ENCODE data around the gene SUN2.

GRCh38 chr22:38774496-38775166 is 18.8 kb upstream of the SUN2 start:
- TF ChIP-seq ZNF624 (tag by site-specific recombination; IDR thresholded peaks at IDR 0.05), result no peak
- TF ChIP-seq, protein P1, sequence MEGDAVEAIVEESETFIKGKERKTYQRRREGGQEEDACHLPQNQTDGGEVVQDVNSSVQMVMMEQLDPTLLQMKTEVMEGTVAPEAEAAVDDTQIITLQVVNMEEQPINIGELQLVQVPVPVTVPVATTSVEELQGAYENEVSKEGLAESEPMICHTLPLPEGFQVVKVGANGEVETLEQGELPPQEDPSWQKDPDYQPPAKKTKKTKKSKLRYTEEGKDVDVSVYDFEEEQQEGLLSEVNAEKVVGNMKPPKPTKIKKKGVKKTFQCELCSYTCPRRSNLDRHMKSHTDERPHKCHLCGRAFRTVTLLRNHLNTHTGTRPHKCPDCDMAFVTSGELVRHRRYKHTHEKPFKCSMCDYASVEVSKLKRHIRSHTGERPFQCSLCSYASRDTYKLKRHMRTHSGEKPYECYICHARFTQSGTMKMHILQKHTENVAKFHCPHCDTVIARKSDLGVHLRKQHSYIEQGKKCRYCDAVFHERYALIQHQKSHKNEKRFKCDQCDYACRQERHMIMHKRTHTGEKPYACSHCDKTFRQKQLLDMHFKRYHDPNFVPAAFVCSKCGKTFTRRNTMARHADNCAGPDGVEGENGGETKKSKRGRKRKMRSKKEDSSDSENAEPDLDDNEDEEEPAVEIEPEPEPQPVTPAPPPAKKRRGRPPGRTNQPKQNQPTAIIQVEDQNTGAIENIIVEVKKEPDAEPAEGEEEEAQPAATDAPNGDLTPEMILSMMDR (tag by site-specific recombination; IDR thresholded peaks at IDR 0.05), result no peak
- TF ChIP-seq ZSCAN30 (tag by site-specific recombination; IDR thresholded peaks at IDR 0.05), result no peak
- TF ChIP-seq ZNF423 (tag by site-specific recombination; IDR thresholded peaks at IDR 0.05), result no peak
- no peak for TF ChIP-seq ZNF362 (tag by site-specific recombination; IDR thresholded peaks at IDR 0.05)
- no peak for TF ChIP-seq ZNF510 (tag by site-specific recombination; IDR thresholded peaks at IDR 0.05; ENCODE audit: insufficient replicate concordance)
- TF ChIP-seq, protein P2, sequence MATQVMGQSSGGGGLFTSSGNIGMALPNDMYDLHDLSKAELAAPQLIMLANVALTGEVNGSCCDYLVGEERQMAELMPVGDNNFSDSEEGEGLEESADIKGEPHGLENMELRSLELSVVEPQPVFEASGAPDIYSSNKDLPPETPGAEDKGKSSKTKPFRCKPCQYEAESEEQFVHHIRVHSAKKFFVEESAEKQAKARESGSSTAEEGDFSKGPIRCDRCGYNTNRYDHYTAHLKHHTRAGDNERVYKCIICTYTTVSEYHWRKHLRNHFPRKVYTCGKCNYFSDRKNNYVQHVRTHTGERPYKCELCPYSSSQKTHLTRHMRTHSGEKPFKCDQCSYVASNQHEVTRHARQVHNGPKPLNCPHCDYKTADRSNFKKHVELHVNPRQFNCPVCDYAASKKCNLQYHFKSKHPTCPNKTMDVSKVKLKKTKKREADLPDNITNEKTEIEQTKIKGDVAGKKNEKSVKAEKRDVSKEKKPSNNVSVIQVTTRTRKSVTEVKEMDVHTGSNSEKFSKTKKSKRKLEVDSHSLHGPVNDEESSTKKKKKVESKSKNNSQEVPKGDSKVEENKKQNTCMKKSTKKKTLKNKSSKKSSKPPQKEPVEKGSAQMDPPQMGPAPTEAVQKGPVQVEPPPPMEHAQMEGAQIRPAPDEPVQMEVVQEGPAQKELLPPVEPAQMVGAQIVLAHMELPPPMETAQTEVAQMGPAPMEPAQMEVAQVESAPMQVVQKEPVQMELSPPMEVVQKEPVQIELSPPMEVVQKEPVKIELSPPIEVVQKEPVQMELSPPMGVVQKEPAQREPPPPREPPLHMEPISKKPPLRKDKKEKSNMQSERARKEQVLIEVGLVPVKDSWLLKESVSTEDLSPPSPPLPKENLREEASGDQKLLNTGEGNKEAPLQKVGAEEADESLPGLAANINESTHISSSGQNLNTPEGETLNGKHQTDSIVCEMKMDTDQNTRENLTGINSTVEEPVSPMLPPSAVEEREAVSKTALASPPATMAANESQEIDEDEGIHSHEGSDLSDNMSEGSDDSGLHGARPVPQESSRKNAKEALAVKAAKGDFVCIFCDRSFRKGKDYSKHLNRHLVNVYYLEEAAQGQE (tag by site-specific recombination; IDR thresholded peaks at IDR 0.05), result no peak
- TF ChIP-seq YY1 (tag by site-specific recombination; IDR thresholded peaks at IDR 0.05), result no peak
- TF ChIP-seq HOXD13 (CRISPR knock-in tag; IDR thresholded peaks at IDR 0.05; ENCODE audit: borderline replicate concordance), result no peak
- TF ChIP-seq KLF9 (tag by site-specific recombination; IDR thresholded peaks at IDR 0.05; ENCODE audit: low read depth), result no peak
- TF ChIP-seq PRDM1 (tag by site-specific recombination; IDR thresholded peaks at IDR 0.05), result no peak
- TF ChIP-seq SP3 (tag by site-specific recombination; IDR thresholded peaks at IDR 0.05), result no peak

Measured in HEK293 (cell line).